Measurements from ENCODE around the gene ATXN3. TPM values are rescaled to one million over a fixed set of nuclear protein-coding genes. Genes with fewer than 3 reads are reported as not detected.

Gene ATXN3
- total and polyA plus RNA-seq, 2 of the 13 experiments (the other 11 are each of a cell fraction or from before 2014, with no cell fraction given) = 14.9 to 17.3 TPM

GRCh38 chr14:92121670-92122350 is 15.4 kb upstream of the ATXN3 start, which contains the start of the genes CPSF2 and NDUFB1 (continued):
- TF ChIP-seq SKIL (CRISPR knock-in tag; IDR thresholded peaks at IDR 0.05; ENCODE audit: borderline replicate concordance) (0 out of 2 replicates have a peak, but pooled peaks have one; percentile 22), NCOR1 (IDR thresholded peaks at IDR 0.05; ENCODE audit: borderline replicate concordance, low read length) (0 out of 2 replicates have a peak, but pooled peaks have one; percentile 26), ZBTB49 (CRISPR knock-in tag; IDR thresholded peaks at IDR 0.05; ENCODE audit: borderline replicate concordance) (no peak), IRF2 (CRISPR knock-in tag; IDR thresholded peaks at IDR 0.05) (0 out of 2 replicates have a peak, but pooled peaks have one; percentile 7), RFX5 (IDR thresholded peaks at IDR 0.05; ENCODE audit: low read depth, low read length) (no peak), ZNF460 (CRISPR knock-in tag; IDR thresholded peaks at IDR 0.05; ENCODE audit: borderline replicate concordance) (no peak), EP300 (IDR thresholded peaks at IDR 0.05; ENCODE audit: low read depth in 2 of 2, low read length in 2 of 2) (peak in 1 of 2 experiments; percentile 20; a peak in 1 of 4 replicates), EP300 (CRISPR knock-in tag; IDR thresholded peaks at IDR 0.05; ENCODE audit: borderline replicate concordance) (no peak), ZNF451 (CRISPR knock-in tag; IDR thresholded peaks at IDR 0.05) (peak; percentile 52; the same call in 1 of the 2 replicates), ZNF274 (CRISPR knock-in tag; IDR thresholded peaks at IDR 0.05) (0 out of 2 replicates have a peak, but pooled peaks have one; percentile 52), ZNF329 (CRISPR knock-in tag; IDR thresholded peaks at IDR 0.05; ENCODE audit: low read depth) (peak; percentile 39; the same call in 1 of the 2 replicates), FOXC1 (CRISPR knock-in tag; IDR thresholded peaks at IDR 0.05; ENCODE audit: borderline replicate concordance) (peak; percentile 92), ZNF225 (CRISPR knock-in tag; IDR thresholded peaks at IDR 0.05) (peak; percentile 37; the same call in 1 of the 2 replicates), CERS6 (CRISPR knock-in tag; IDR thresholded peaks at IDR 0.05) (no peak), DZIP1 (CRISPR knock-in tag; IDR thresholded peaks at IDR 0.05) (peak; percentile 46; the same call in 1 of the 2 replicates), TAF15 (IDR thresholded peaks at IDR 0.05; ENCODE audit: low read depth, low read length, poor library complexity, severe bottlenecking) (peak; percentile 33), ZNF749 (CRISPR knock-in tag; IDR thresholded peaks at IDR 0.05; ENCODE audit: borderline replicate concordance) (0 out of 2 replicates have a peak, but pooled peaks have one; percentile 4), KMT2B (CRISPR knock-in tag; IDR thresholded peaks at IDR 0.05) (peak; percentile 79; the same call in 1 of the 2 replicates), KDM5A (IDR thresholded peaks at IDR 0.05; ENCODE audit: borderline replicate concordance, low read length) (peak; percentile 63; the same call in 1 of the 2 replicates), ZNF556 (CRISPR knock-in tag; IDR thresholded peaks at IDR 0.05; ENCODE audit: borderline replicate concordance) (peak; percentile 74; the same call in 1 of the 2 replicates)

Data from HepG2 (cell line).